Testis (tissue), 3 donors: Measurements from ENCODE around the gene MAPK8IP1. TPM values are rescaled to one million over a fixed set of nuclear protein-coding genes. Genes with fewer than 3 reads are reported as not detected.

Experiments used
- DNase-seq: peaks from one replicate; pipeline ENCODE4 v3.0.0-alpha.2; 2019
- H3K27ac ChIP-seq, 2 donors: fragments of 200-600 bp; sonication (generic); one replicate each; pipeline ENCODE4 v1.5.1; 2019
- H3K27me3 ChIP-seq: fragments of 200-600 bp; sonication (generic); one replicate; pipeline ENCODE4 v1.5.1; 2019
- H3K36me3 ChIP-seq: fragments of 200-600 bp; sonication (generic); one replicate; pipeline ENCODE4 v1.5.1; 2017; ENCODE audit warnings: low read depth; ENCODE audit errors: missing control alignments
- H3K4me1 ChIP-seq: fragments of 200-600 bp; sonication (generic); one replicate; pipeline ENCODE4 v1.5.1; 2019
- H3K4me3 ChIP-seq, 2 donors: fragments of 200-600 bp; sonication (generic); one replicate each; pipeline ENCODE4 v1.5.1; 2017 to 2019
- H3K9me3 ChIP-seq: fragments of 200-600 bp; sonication (generic); one replicate; pipeline ENCODE4 v1.5.1; 2017
- POLR2A ChIP-seq: fragments of 450-650 bp; IDR thresholded peaks from one replicate; pipeline ENCODE4 v1.6.1; 2017; ENCODE audit warnings: antibody characterized with exemption, mild to moderate bottlenecking, moderate library complexity
- WGBS, 2 donors: methylation state at CpG; one replicate each; pipeline ENCODE4 v1.1.5; 2018; 5-methylcytosine and 5-hydroxymethylcytosine counted together
- intact Hi-C: fragments of 100-400 bp; cut with DNase I; formaldehyde crosslinking; loops from one replicate; pipeline ENCODE4 v1.15.1; 2023; ENCODE audit warnings: low total_unique reads
- polyA plus RNA-seq: library from polyadenylated mRNA; stranded (reverse); fragments of 350-450 nt; fragmentation: Illumina TruSeq; extraction: RNeasy Lipid Tissue Mini Kit (QIAGEN cat#74804); gene quantifications from one replicate; pipeline ENCODE4 v1.2.3, GENCODE V29; 2014; ENCODE audit warnings: low read depth, low replicate concordance; ENCODE audit not compliant: insufficient read depth
- total RNA-seq, 2 donors: library from RNA; depleted of rRNA; stranded (reverse); fragments of >200 nt; gene quantifications; one replicate each; pipeline ENCODE4 v1.2.3, GENCODE V29; 2016
- TF ChIP-seq, protein P1 (sequence below), 3 experiments: fragments of 450-650 bp in 2 of 3; fragments of 200-600 bp in 1 of 3; sonication (generic) in 1 of 3; IDR thresholded peaks; one replicate each; pipeline ENCODE4 v1.5.1; 2016 to 2019; ENCODE audit warnings: antibody characterized with exemption in 3 of 3, mild to moderate bottlenecking in 2 of 3, moderate library complexity in 1 of 3

Gene MAPK8IP1
- total and polyA plus RNA-seq, 3 donors from 2014 or later = 54.5 to 62.9 (median 57.5) TPM

- Histone ChIP-seq H3K27me3 (no peaks in the 10 kb centered on the region), H3K4me1 (peaks cover 17% of the 10 kb centered on the region), H3K36me3 (no peaks in the 10 kb centered on the region), H3K27ac (no peak overlapping the region), H3K4me3 (no peak overlapping the region), H3K9me3 (no peaks in the 10 kb centered on the region)
- intact Hi-C loops = no loop called here
- no peak for DNase-seq
- no peak for TF ChIP-seq POLR2A
- TF ChIP-seq, protein P1, sequence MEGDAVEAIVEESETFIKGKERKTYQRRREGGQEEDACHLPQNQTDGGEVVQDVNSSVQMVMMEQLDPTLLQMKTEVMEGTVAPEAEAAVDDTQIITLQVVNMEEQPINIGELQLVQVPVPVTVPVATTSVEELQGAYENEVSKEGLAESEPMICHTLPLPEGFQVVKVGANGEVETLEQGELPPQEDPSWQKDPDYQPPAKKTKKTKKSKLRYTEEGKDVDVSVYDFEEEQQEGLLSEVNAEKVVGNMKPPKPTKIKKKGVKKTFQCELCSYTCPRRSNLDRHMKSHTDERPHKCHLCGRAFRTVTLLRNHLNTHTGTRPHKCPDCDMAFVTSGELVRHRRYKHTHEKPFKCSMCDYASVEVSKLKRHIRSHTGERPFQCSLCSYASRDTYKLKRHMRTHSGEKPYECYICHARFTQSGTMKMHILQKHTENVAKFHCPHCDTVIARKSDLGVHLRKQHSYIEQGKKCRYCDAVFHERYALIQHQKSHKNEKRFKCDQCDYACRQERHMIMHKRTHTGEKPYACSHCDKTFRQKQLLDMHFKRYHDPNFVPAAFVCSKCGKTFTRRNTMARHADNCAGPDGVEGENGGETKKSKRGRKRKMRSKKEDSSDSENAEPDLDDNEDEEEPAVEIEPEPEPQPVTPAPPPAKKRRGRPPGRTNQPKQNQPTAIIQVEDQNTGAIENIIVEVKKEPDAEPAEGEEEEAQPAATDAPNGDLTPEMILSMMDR (IDR thresholded peaks at IDR 0.05) = no peak
- WGBS, 2 donors = 88 to 93% methylated on average over 4 to 6 of the region's 6 CpGs
Observed at GRCh38 chr11:45894555-45895247, 9.2 kb downstream of the MAPK8IP1 start.

DNA sequence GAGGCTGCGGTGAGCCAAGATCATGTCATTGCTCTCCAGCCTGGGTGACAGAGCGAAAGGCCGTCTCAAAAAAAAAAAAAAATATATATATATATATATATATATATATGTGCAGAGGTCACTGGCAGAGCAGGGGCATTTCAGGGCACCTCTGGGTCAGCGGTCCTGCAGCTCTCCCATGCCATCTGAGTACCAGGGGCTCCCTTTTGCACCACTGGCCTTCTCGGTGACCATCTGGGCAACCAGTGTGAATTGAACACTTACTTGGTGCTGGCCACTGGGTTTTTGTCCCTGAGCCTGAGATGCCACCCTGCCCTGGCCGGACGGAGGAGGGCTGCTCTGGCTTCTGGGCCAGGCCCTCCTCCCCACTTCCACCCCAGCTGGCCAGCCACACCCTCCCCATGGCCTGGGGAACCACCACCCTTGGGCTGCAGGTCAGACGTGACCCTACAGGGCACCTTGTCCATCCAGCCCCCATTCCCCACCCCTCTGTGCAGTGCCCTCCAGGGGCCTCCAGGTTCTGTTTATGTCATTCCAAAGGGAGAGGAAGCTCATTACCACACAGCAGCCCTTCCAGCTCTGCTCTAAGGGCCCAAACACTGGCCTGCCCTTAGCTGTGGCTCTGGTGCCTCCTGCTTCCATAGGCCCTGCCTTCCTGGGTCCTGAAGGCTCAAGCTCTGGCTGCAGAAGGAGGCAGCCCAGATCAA lies 10.3 kb downstream of the MAPK8IP1 start:
- no peak overlapping the region for H3K27ac ChIP-seq
- H3K27me3 ChIP-seq = no peaks in the 10 kb centered on the region
- no peaks in the 10 kb centered on the region for H3K9me3 ChIP-seq
- no peaks in the 10 kb centered on the region for H3K36me3 ChIP-seq
- no peak for DNase-seq
- no peak overlapping the region for H3K4me3 ChIP-seq
- WGBS, 2 donors = 90 to 91% methylated on average over 8 of the region's 8 CpGs
- TF ChIP-seq, protein P1 (IDR thresholded peaks at IDR 0.05) = no peak
- TF ChIP-seq POLR2A = no peak
- H3K4me1 ChIP-seq = peaks cover 19% of the 10 kb centered on the region
- intact Hi-C loops = no loop called here

DNA sequence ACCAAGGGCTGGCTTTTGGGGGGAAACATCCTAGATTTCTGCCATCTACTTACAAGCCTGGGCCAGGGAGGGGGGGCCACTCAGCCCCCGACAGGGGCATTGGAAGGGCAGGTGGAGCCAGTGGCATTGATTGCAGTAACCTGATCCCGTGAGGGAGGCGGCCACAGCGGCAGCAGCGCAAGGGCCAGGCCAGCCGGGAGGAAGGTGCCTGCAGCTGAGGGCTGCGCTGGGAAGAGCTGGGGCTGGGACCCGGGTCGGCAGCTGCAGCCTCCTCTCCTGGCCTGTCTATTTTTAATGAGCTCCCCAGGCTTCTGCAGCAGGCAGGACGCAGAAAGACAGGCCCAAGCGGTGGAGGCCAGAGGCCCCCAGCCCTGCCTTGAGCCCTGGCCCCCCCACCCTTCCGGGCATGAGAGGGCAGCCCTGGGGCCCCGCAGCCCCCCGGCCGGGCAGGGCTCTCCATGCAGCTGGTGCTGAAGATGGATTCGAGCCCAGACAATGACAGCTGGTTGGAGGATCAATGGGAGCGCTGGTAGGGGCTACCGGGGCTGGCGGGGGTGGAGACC lies 11.1 kb downstream of the MAPK8IP1 start:
- H3K9me3 ChIP-seq = no peaks in the 10 kb centered on the region
- TF ChIP-seq, protein P1 (IDR thresholded peaks at IDR 0.05) = no peak
- TF ChIP-seq POLR2A = no peak
- WGBS, 2 donors = 48 to 100% methylated on average over 1 to 19 of the region's 19 CpGs
- no peak overlapping the region for H3K4me3 ChIP-seq
- peaks cover 25% of the 10 kb centered on the region for H3K4me1 ChIP-seq
- intact Hi-C loops = no loop called here
- no peaks in the 10 kb centered on the region for H3K36me3 ChIP-seq
- no peak for DNase-seq
- no peaks in the 10 kb centered on the region for H3K27me3 ChIP-seq
- no peak overlapping the region for H3K27ac ChIP-seq

DNA sequence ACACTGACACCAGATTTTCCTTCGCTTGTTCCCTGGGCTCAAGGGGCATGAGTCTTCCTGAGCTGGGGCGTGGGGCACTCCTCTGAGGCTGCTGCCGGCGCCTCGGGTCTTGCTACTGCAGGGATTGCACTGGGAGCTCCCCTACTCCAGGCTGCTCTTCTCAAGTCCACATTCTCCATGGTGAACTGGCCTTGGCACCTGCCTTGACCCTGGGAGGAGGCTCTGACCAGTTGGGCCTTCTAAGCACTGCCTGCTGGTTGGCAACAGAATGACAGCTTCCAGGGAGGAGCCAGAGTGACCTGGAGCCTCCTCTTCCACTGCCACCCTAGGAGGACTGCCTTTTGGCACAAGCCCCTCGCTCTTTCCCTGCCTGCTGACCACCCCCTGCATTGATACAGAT lies 12.1 kb downstream of the MAPK8IP1 start:
- TF ChIP-seq, protein P1 (IDR thresholded peaks at IDR 0.05) = no peak
- no peak for TF ChIP-seq POLR2A
- Histone ChIP-seq H3K4me3 (no peak overlapping the region), H3K27ac (no peak overlapping the region), H3K9me3 (no peaks in the 10 kb centered on the region), H3K36me3 (no peaks in the 10 kb centered on the region), H3K27me3 (no peaks in the 10 kb centered on the region), H3K4me1 (peaks cover 25% of the 10 kb centered on the region)
- 57 to 82% methylated on average over 4 to 6 of the region's 6 CpGs for WGBS, 2 donors
- intact Hi-C loops = no loop called here
- peak; percentile 44 for DNase-seq
